Activated CD4-positive, alpha-beta T cell treated with anti-CD3 and anti-CD28 coated beads, Interleukin-2, amount 10 ng/mL, durations not matched to agents 24 days and 14 days (primary cell): Measurements from ENCODE around the gene PLCD3. TPM values are rescaled to one million over a fixed set of nuclear protein-coding genes. Genes with fewer than 3 reads are reported as not detected.

ENCODE experiments used
- DNase-seq: peaks from one replicate; pipeline ENCODE4 v3.0.0; 2022
- H3K27ac Mint-ChIP-seq: one replicate; pipeline ENCODE4 v1.8.0; 2022; ENCODE audit warnings: mild to moderate bottlenecking, mixed read lengths
- H3K27me3 Mint-ChIP-seq: one replicate; pipeline ENCODE4 v1.8.0; 2022; ENCODE audit warnings: mixed read lengths
- H3K36me3 Mint-ChIP-seq: one replicate; pipeline ENCODE4 v1.8.0; 2022; ENCODE audit warnings: low read depth, mild to moderate bottlenecking, mixed read lengths
- H3K4me1 Mint-ChIP-seq: one replicate; pipeline ENCODE4 v1.8.0; 2021; ENCODE audit warnings: mixed read lengths
- H3K4me3 Mint-ChIP-seq: one replicate; pipeline ENCODE4 v1.8.0; 2022; ENCODE audit warnings: mild to moderate bottlenecking, moderate library complexity, mixed read lengths
- H3K9me3 Mint-ChIP-seq: one replicate; pipeline ENCODE4 v1.8.0; 2021; ENCODE audit warnings: mixed read lengths
- intact Hi-C: fragments of 100-400 bp; cut with micrococcal nuclease; formaldehyde crosslinking; loops from one replicate; pipeline ENCODE4 v1.15.1; 2023
- total RNA-seq: library from RNA; stranded (reverse); gene quantifications from 2 replicates; pipeline ENCODE4 v1.2.3, GENCODE V29; 2022

The PLCD3 gene
- total RNA-seq, 1 donor from 2014 or later, result 4.9 TPM

DNA sequence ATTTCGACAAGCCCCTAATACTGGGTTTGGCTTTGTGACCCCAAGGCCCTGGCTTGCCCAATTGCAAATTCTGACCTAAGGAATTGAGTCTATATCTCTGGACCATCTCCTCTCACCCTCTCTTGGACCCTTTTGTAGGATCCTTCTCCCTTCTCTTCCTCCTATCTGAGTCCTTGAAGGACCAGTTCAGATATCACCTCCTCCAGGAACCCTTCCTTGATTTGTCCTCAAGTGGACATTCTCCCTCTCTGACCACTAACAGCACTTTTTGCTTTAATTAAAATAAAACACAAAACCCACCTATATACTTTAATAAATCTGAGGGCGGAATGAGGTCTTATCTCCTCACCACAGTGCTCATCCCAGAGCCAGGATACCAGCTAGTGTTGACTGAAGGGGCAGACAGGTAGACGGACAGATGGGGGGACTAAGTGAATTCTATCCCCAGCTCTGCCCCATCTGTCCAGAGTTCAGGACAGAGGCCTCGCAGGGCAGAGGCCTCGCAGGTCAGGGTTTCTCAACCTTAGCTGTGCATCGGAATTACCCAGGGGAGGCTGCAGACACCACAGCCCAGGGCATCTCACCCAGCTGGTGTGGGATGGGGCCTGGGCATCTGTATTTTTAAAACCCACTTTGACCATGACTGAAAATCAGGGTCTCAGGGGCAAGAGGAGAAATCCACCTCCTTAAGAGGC, 9.1 kb downstream of the PLCD3 start:
- no peaks in the 10 kb centered on the region for H3K4me1 Mint-ChIP-seq
- no peaks in the 10 kb centered on the region for H3K9me3 Mint-ChIP-seq
- no peak for DNase-seq
- peaks cover 10% of the 10 kb centered on the region for H3K27me3 Mint-ChIP-seq
- intact Hi-C loops, result no loop called here
- no peak overlapping the region for H3K4me3 Mint-ChIP-seq
- H3K27ac Mint-ChIP-seq, result no peak overlapping the region
- H3K36me3 Mint-ChIP-seq, result no peaks in the 10 kb centered on the region

DNA sequence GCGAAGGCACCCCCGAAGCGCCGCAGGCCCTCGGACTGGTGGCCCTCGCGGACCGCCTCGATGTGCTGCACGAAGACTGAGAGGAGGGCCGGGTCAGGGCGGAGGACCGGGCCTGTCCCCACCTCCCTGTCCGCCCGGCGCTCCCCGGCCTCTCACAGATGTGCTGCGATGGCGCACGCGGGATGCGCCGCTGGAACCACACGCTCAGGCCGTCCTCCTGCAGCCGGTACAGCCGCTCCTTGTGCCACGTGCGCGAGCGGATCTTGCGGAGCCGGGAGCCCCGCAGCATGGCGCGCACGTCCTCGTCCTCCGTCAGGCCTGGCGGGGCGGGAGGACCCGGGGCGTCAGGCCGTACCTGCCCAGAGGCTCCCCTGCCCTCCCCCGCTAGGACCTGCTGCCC, 11.3 kb downstream of the PLCD3 start:
- H3K4me1 Mint-ChIP-seq, result no peaks in the 10 kb centered on the region
- intact Hi-C loops, result no loop called here
- no peak for DNase-seq

GRCh38 chr17:45120558-45120957, 11.8 kb downstream of the PLCD3 start:
- H3K4me1 Mint-ChIP-seq, result peaks cover 2% of the 10 kb centered on the region

More for the DNA sequence above, 11.3 kb downstream of the PLCD3 start:
- Mint-ChIP-seq H3K27me3 (peaks cover 10% of the 10 kb centered on the region), H3K36me3 (no peaks in the 10 kb centered on the region), H3K4me3 (no peak overlapping the region), H3K27ac (no peak overlapping the region), H3K9me3 (no peaks in the 10 kb centered on the region)

GRCh38 chr17:45119964-45120363, 12.4 kb downstream of the PLCD3 start:
- Mint-ChIP-seq H3K9me3 (no peaks in the 10 kb centered on the region), H3K27ac (no peak overlapping the region), H3K27me3 (peaks cover 12% of the 10 kb centered on the region), H3K4me1 (peaks cover 2% of the 10 kb centered on the region), H3K4me3 (no peak overlapping the region), H3K36me3 (no peaks in the 10 kb centered on the region)
- no peak for DNase-seq
- intact Hi-C loops, result no loop called here

More at GRCh38 chr17:45120558-45120957, 11.8 kb downstream of the PLCD3 start:
- H3K27me3 Mint-ChIP-seq, result peaks cover 12% of the 10 kb centered on the region
- no peaks in the 10 kb centered on the region for H3K9me3 Mint-ChIP-seq
- no peak overlapping the region for H3K4me3 Mint-ChIP-seq
- H3K27ac Mint-ChIP-seq, result no peak overlapping the region
- no peak for DNase-seq
- H3K36me3 Mint-ChIP-seq, result no peaks in the 10 kb centered on the region
- intact Hi-C loops, result no loop called here

- Mint-ChIP-seq H3K36me3 (no peaks in the 10 kb centered on the region), H3K9me3 (no peaks in the 10 kb centered on the region), H3K27me3 (peaks cover 12% of the 10 kb centered on the region), H3K27ac (no peak overlapping the region), H3K4me1 (peaks cover 2% of the 10 kb centered on the region), H3K4me3 (no peak overlapping the region)
- no peak for DNase-seq
- intact Hi-C loops, result no loop called here
Observed at GRCh38 chr17:45118691-45119090, 13.6 kb downstream of the PLCD3 start.

GRCh38 chr17:45117848-45118646, 14.3 kb downstream of the PLCD3 start:
- intact Hi-C loops, result no loop called here
- Mint-ChIP-seq H3K9me3 (no peaks in the 10 kb centered on the region), H3K27ac (no peak overlapping the region), H3K4me1 (peaks cover 2% of the 10 kb centered on the region), H3K36me3 (no peaks in the 10 kb centered on the region), H3K27me3 (peaks cover 10% of the 10 kb centered on the region), H3K4me3 (no peak overlapping the region)
- DNase-seq, result no peak

GRCh38 chr17:45117334-45117733, 15.0 kb downstream of the PLCD3 start:
- intact Hi-C loops, result no loop called here
- DNase-seq, result no peak
- Mint-ChIP-seq H3K36me3 (no peaks in the 10 kb centered on the region), H3K27me3 (peaks cover 10% of the 10 kb centered on the region), H3K4me3 (no peak overlapping the region), H3K4me1 (peaks cover 2% of the 10 kb centered on the region), H3K9me3 (no peaks in the 10 kb centered on the region), H3K27ac (no peak overlapping the region)

DNA sequence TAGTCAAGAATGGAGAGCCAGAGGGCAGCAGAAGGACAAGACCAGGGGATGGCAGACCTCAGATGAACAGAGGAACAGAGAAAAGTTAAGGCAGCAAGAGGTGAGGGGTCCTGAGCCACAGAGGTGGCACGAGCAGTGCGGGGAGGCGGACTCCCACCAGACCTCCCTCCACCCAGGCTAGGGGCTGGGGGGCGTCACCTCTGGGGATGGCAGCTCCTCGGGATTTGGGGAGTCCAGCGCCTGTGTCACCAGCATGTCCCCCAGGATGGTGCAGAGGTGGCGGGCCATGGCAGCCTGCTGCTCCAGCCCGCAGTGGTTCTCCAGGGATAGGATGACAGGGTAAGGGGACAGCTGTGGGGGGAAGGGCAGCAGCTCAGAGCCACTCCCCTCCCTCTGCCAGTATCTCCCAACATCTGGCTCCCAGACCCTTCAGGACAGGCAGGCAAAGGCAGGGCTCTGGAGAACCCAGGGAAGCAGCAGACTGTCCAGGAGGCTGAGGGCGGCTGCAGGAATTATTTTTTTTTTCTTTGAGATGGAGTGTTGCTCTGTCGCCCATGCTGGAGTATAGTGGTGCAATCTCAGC, 15.8 kb downstream of the PLCD3 start:
- H3K4me1 Mint-ChIP-seq, result peaks cover 2% of the 10 kb centered on the region
- H3K4me3 Mint-ChIP-seq, result no peak overlapping the region
- no peaks in the 10 kb centered on the region for H3K36me3 Mint-ChIP-seq
- peaks cover 5% of the 10 kb centered on the region for H3K27me3 Mint-ChIP-seq
- no peaks in the 10 kb centered on the region for H3K9me3 Mint-ChIP-seq
- intact Hi-C loops, result no loop called here
- DNase-seq, result no peak
- no peak overlapping the region for H3K27ac Mint-ChIP-seq

DNA sequence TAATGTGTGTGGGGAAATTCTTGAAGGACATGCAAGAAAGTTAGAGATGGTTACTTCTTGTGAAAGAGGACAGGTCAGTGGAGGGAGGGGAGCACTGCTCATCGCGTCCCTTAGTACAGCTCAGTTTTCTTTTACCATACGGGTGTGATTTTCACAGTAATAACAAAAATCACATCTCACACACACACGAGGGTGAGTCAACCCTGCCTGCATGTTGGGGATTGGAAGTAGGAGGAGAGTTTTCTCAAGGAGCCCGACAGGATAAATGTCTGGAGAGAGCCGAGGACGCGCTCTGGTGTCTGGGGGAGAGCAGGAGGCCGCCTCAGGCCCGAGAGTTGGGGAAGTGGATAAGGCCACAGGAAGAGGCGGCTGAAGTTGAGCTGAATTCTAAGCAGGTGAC, 16.4 kb downstream of the PLCD3 start:
- intact Hi-C loops, result no loop called here
- Mint-ChIP-seq H3K4me1 (peaks cover 2% of the 10 kb centered on the region), H3K36me3 (no peaks in the 10 kb centered on the region), H3K27ac (no peak overlapping the region), H3K9me3 (no peaks in the 10 kb centered on the region), H3K27me3 (peaks cover 2% of the 10 kb centered on the region), H3K4me3 (no peak overlapping the region)
- DNase-seq, result no peak

GRCh38 chr17:45115015-45115625, 17.2 kb downstream of the PLCD3 start:
- DNase-seq, result no peak
- no peaks in the 10 kb centered on the region for H3K36me3 Mint-ChIP-seq
- intact Hi-C loops, result no loop called here
- H3K27ac Mint-ChIP-seq, result no peak overlapping the region
- no peak overlapping the region for H3K4me3 Mint-ChIP-seq
- H3K27me3 Mint-ChIP-seq, result peaks cover 2% of the 10 kb centered on the region
- peaks cover 2% of the 10 kb centered on the region for H3K4me1 Mint-ChIP-seq
- no peaks in the 10 kb centered on the region for H3K9me3 Mint-ChIP-seq

- Mint-ChIP-seq H3K4me1 (peaks cover 2% of the 10 kb centered on the region), H3K9me3 (no peaks in the 10 kb centered on the region), H3K27me3 (peaks cover 2% of the 10 kb centered on the region), H3K36me3 (no peaks in the 10 kb centered on the region), H3K27ac (no peak overlapping the region), H3K4me3 (no peak overlapping the region)
- DNase-seq, result no peak
- intact Hi-C loops, result no loop called here
Observed at GRCh38 chr17:45114117-45114932, 18.0 kb downstream of the PLCD3 start.

GRCh38 chr17:45113424-45113754, 18.9 kb downstream of the PLCD3 start:
- peaks cover 2% of the 10 kb centered on the region for H3K27me3 Mint-ChIP-seq
- DNase-seq, result no peak

GRCh38 chr17:45112559-45113423, 19.5 kb downstream of the PLCD3 start:
- Mint-ChIP-seq H3K9me3 (no peaks in the 10 kb centered on the region), H3K4me1 (peaks cover 2% of the 10 kb centered on the region), H3K36me3 (peaks cover 6% of the 10 kb centered on the region), H3K27me3 (peaks cover 2% of the 10 kb centered on the region), H3K27ac (no peak overlapping the region), H3K4me3 (no peak overlapping the region)
- no peak for DNase-seq
- intact Hi-C loops, result no loop called here

More at GRCh38 chr17:45113424-45113754, 18.9 kb downstream of the PLCD3 start:
- Mint-ChIP-seq H3K4me1 (peaks cover 2% of the 10 kb centered on the region), H3K9me3 (no peaks in the 10 kb centered on the region), H3K4me3 (no peak overlapping the region), H3K36me3 (peaks cover under 1% of the 10 kb centered on the region), H3K27ac (no peak overlapping the region)
- intact Hi-C loops, result no loop called here
